ENCODE data around the gene POLE.

GRCh38 chr12:132735496-132735895 lies 48.4 kb upstream of the POLE start:
- no peak for TF ChIP-seq TAF1 (IDR thresholded peaks at IDR 0.05; ENCODE audit: low read depth)
- no peak for TF ChIP-seq NFIC (IDR thresholded peaks at IDR 0.05)
- no peak for TF ChIP-seq EP300 (IDR thresholded peaks at IDR 0.05; ENCODE audit: borderline replicate concordance)
- no peak for TF ChIP-seq EGR1 (IDR thresholded peaks at IDR 0.05)
- TF ChIP-seq FOXM1 (IDR thresholded peaks at IDR 0.05; ENCODE audit: borderline replicate concordance, low read depth), result no peak
- no peak for TF ChIP-seq CEBPB (IDR thresholded peaks at IDR 0.05)
- TF ChIP-seq TEAD4 (IDR thresholded peaks at IDR 0.05), result no peak
- TF ChIP-seq ZBTB7A (IDR thresholded peaks at IDR 0.05; ENCODE audit: low read depth), result no peak
- TF ChIP-seq REST (IDR thresholded peaks at IDR 0.05; ENCODE audit: low read depth), result no peak
- TF ChIP-seq RAD21 (IDR thresholded peaks at IDR 0.05; ENCODE audit: low read depth), result no peak

Data from Ishikawa (cell line).